Measurements from ENCODE around the gene IQCC.
A peak's percentile ranks its signal among the peaks of the same experiment; 100 is the strongest.
"Not testable (repeated sequence)": the region's sequence is repeated elsewhere in the genome, so short reads cannot be mapped to it uniquely, and the experiment has no call there.

The IQCC gene

DNA sequence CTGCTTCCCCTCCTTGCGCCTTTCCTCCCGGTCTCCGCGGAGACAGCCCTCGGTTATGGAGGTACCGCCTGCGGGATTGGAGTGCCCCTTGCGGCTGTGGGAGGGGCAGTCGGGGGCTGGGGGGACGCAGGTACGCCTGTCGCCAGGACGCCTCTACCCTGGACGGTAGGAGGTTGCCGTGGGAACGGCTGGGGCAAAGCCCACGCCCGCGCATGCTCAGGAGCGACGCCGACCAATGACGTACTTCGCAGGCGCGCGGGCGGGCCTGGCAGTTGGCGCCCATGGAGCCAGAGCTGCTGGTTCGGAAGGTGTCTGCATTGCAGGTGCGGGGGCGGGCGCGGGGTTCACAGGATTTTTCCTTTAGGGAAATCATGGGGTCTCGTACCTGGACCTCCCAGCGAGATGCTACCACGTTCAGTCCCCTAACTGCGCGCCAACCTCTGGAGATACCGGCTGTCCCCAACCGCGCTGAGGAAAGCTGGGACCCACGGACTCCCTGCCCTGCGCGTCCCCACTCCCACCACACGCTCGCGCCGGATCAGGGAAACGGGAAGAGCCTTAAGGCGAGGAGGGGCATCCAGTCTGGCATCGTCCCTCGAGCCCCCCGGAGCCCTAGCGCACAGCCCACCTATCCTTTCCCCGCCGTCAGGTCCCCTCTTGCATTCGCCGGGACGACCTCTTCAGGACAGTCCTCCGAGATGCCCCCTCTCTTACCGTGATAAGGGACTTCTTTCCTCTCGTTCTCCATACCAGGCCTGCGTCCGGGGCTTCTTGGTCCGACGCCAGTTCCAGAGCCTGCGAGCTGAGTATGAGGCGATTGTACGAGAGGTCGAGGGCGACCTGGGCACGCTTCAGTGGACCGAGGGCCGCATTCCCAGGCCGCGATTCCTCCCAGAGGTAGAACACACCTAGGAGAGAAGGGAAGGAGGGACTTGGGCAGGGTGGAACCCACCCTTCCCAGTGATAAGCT is at the start of gene IQCC:
TSS of gene IQCC (plus strand) at position 271 of the 970 bp plus-strand sequence. CDS start at position 282, 11 bp downstream.
- DNase-seq = peak; percentile 85 to 89

DNA sequence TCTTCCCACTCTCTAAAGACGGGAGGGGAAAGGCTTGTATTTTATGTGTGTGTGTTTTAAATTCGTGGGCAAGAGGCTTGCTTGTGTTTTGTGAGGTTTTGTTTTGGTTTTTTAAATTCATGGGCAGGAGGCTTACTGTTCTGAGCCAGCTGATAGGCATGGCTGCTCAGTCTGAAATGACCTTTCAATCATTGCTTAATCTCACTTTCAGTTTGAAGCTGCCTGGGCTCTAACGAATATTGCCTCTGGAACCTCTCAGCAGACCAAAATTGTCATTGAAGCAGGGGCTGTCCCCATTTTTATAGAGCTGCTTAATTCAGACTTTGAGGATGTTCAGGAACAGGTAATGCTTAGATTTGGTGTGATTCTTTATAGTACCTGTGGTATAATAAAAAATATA is 46.3 kb upstream of the IQCC start:
- no peak for DNase-seq

DNA sequence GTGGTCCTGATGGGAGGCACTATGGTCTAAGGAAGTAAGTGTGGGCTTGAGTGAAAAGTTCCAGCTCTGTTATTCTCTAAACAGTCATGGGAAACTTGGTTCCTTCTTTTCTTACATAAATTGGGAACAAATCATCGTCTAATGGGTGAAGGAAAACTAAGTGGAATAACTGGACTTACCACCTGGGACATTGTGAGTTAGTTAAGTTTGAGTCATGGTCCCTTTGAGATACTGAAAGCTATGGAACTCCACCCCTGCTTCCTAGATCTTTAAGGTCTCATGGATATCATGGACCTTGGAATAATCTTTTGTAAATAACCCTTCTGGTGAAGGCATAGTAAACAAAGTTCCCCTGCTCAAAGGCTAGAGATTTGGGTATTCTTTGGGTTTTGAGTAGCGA is 42.1 kb upstream of the IQCC start:
- no peak for DNase-seq

DNA sequence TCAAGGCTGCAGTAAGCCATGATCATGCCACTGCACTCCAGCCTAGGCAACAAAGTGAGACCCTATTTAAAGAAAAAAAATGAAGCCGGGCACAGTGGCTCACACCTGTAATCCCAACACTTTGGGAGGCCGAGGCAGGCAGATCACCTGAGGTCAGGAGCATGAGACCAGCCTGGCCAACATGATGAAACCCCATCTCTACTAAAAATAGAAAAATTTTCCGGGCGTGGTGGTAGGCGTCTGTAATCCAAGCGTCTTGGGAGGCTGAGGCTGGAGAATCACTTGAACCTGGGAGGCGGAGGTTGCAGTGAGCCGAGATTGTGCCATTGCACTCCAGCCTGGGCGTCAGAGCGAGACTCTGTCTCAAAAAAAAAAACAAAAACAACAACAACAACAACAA is 39.8 kb upstream of the IQCC start:
- not testable (repeated sequence) for DNase-seq

DNA sequence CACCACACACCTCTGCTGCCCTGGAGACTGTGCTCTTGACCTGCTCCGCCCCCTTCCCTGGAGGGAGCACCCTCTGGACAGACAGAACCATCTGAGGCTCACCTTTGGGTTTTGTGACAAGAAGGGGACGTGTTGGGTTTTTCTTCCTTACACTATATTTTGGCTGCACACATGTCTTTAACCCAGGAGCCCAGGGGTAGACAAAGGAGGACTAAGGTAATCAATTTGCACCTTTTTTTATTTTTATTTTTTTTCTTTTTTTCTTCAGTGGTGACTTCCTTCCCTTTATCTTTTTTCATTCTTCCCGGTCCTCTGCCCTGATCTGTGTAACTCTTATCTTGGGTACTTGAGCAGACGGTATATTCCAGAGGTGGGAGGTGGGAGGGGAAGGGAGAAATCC is 34.5 kb upstream of the IQCC start:
- DNase-seq = no peak

DNA sequence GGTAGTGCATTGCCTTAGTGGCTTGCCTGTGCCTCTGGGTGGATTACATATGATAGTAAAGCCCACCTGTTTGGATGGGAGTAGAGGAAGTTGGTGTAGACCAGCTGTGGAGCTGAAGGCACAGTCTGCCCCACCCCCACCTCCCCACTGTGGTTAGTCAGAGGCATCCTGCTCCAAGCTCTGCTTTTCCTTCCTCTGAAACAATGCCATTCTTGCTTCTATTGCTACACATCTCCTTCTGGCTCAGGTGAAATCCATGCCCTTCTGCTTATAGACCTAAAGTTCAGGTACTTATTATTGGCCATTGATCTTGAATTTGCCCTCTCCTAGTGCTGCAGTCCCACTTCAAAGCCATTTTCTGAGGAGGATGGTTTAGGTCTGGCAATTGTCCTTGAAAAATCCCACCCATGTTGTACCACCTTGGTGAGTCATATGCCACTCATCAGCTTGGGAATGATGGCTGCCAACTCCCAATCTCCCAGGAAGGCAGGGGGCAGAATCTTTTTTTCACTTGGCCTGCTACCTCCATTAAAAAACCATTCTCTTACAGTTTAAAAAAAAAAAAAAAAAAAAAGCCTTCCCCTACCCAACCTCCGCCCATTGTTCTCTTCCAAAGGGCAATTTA is 32.7 kb upstream of the IQCC start:
- DNase-seq = no peak

DNA sequence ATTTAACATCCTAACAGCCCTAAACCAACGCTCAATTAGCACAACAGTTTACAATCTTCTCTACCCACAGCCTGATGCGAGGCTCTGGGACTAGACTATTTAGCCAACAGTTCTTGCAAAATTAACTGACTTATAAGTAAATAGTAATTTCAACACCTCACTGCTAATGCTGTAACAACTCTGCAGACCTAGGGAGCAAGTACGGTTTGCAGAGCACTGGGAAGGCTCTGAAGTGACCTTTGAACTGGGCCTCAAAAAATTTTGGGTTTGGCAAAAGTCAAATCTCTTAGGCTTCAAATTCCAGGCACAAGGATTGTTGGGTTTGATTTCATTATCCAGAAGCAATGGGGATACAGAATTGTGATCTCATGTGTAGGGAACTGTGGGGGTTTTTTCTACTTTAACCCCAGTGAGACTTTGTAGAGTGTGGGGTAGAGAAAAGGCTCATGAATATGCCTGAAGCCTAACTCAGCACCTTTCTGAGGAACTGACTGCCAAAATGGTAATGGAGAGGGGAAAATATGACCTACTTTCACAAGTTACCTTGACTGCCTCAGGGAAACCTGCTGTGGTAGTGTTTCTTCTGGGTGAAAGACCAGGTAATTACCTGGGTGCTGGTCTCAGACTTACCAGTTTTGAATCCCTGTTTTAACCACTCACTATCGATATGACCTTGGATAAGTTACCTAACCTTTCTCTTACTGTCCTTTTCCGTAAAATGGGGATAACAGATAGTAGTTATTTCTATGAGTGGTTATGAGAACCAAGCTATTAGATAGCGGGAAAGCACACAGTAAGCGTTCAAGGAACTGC is 26.9 kb upstream of the IQCC start:
- DNase-seq = no peak

DNA sequence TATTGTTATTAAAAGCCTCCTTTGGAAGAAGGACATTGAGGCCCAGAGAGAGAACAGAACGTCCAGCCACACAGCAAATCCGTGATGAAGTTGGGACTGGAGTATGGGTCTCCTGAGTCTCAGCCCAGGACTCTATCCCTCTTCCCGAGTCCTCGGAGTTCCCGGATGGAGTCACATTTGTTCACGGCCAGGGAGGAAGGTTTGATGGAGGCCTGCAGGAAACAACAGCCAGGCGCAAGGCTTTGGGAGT is 26.4 kb upstream of the IQCC start:
- DNase-seq = no peak

DNA sequence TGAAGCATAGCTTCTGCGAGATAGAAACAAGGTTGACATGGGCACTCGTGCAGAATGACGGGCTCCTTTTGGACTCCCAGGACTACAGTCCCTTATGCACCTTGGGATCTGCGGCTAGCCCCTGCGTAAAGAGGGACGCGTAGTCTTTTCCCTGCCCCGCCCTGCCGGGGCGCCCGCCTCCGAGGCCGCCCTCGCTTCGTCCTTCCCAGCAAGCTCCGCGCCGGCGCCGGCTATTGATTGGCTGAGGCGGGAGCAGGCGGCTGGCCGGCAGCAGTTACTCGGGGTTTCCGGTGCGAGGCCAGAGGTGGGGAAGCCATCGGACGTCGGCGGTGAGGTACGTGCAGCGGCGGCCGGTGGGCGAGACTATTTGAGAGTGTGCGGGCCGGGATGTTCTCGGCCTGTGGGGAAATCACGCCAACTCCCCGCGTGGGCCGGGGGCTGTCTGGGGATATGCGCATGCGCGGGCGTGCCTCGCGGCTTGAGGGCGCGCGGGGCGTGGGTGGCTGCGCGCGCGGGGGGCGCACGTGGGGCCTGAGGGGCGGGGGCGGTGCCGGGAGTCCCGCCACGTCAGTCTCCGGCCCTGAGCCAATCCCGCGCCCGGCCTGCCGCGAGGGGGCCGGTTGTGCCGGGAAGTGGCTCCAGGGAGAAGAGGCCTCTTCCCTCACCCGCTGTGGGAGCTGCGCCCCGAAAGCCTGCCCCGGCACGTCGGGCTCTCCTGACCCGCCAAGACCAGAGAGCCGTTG is 25.9 kb upstream of the IQCC start, which contains the start of gene TXLNA:
TSS of gene TXLNA (plus strand) at position 233 of the 743 bp plus-strand sequence. CDS start 671 bp downstream, outside the sequence.
- DNase-seq = peak; percentile 92 to 94

DNA sequence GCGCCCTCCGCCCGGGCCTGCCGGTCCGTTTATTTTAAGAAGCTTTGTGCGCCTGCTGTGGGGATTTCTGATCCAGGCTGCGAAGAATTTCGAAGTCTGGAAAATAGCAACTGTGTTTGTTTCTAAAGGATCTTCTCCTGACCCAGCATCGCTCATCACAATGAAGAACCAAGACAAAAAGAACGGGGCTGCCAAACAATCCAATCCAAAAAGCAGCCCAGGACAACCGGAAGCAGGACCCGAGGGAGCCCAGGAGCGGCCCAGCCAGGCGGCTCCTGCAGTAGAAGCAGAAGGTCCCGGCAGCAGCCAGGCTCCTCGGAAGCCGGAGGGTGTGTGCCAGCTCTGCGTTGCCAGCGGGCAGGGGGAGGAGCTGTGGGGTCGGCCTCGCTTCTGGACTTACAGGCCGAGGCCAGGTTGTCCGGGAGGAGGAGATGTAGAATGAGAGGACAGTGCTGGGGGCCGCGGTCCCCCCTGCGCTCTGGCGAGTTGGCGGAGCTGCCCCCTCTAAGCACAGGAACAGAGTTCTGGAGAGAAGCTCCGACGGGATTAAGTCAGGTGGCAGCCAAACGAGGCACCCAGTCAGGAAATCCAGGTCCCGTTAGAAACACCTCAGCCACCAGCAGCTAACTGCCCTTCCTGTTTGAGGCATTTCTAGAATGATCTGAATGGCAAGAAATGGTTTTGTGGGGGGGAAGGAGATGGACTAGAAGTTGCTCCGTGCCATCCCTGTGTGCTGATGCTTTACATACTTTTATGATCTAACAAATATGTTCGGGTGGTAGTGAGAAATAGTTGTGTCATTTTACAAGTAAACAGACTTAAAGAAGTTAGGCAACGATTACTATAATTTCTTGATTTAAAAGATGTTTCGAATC is 25.0 kb upstream of the IQCC start:
- peak; percentile 41 to 49 for DNase-seq

DNA sequence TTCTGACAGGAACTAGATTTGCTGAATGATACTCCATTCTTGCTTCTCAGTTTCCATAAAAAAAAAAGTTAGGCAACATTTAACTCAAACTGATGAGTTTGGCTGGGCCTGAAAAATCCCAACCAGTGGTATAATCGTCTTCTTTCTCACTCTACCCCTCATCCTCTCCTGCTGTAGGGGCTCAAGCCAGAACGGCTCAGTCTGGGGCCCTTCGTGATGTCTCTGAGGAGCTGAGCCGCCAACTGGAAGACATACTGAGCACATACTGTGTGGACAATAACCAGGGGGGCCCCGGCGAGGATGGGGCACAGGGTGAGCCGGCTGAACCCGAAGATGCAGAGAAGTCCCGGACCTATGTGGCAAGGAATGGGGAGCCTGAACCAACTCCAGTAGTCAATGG is 24.4 kb upstream of the IQCC start:
- no peak for DNase-seq

DNA sequence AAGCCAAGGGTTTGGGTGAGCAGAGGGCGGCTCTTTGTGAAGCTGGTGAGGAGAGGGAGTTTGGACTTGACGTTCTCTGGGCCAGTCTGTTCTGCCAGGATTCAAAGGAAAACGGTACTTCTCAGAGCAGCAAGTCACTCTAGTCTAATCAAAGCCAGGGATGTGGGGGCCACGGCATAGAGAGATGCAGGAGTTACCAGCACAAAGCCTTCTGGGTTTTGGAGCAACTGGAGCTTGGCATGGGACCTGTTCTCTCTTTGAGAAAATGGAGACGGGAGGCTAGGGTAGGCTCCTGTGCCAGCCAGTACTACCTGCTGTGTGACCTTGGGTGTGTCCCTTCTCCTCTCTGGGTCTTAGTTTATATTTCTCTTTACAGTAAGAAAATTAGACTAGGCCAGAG is 23.9 kb upstream of the IQCC start:
- DNase-seq = no peak

DNA sequence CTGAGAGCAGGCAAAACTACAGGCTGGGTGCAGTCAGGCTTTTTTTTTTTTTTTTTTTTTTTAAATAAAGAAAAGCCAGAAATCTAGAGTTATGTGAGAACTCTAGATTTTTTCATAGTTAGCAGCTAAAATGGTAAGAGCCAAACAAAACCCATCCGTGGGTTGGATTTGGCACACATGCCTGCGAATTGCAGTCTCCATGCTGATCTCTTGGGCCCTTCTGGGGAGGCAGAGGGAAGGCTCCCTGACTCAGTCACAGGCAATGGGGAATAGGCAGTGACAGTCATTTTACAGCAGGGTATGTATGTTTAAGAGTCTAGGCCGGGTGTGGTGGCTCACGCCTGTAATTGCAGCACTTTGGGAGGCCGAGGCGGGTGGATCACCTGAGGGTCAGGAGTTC is 23.4 kb upstream of the IQCC start:
- DNase-seq = no peak

DNA sequence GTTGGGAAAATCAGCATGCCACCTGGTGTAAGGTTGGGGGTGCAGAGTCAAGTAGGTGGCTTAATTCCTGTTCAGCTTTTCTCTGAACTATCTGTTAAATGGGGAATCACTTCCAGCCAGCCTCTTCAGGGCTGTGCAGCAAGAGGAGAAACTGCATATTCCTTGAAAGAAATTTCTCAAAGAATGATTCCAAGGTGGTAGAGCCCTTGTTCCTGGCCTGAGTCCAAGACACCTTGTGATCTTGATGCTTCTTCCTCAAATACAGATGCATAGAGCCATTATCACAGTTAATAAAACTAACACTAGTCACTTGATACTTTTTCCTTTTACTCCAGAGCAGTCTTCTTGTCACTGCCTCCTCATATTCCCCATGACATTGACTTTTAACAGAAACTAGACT is 20.8 kb upstream of the IQCC start:
- DNase-seq = no peak

DNA sequence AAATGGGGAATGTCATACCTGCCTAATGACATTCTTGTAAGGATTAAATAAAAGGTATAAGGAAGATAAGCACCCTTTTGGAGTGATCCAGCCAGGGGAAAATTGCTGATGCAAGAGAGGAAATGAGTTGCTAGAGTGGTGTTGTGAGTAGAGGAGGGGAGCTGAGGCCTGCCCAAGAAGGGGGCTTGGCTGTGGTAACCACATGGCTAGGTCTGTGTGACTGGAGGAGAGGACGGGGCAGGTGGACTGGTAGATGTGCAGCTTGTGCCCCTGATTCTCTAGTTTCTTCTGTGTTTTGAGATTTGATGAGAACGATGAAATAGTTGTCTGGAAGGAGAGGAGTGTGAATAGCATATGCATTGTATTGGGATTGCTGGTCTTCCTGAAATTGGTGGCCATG is 19.4 kb upstream of the IQCC start:
- no peak for DNase-seq

DNA sequence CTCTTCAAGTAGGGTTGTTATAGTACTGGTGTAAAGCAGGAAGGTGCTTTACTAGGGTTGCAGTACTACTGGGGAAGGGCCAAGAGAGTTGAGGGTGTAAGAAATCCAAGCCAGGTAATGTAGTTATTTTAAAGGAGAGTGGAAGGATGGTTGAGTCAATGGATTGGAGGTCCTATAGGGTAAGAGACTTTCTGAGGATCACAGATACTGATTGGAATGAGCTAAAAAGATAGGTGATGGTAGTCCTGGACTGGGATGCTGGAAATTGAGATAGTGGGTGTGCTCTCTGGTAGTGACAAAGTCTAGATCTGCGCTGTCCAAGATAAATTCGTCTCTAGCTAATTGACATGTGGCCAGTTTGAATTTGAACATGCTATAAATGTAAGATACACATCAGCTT is 19.0 kb upstream of the IQCC start:
- DNase-seq = no peak

DNA sequence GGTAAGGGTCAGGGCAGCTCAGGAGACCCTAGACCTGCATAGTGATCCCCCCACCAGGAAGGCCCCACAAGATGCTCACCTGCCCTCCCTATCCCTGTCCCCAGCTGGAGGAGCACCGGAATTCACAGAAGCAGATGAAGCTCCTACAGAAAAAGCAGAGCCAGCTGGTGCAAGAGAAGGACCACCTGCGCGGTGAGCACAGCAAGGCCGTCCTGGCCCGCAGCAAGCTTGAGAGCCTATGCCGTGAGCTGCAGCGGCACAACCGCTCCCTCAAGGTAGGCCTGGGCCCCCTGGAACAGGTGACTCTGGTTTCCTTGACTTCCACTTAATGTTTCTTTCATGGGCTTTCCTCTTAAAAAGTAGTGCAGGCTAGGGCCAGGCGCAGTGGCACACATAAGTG is 17.6 kb upstream of the IQCC start:
- no peak for DNase-seq

DNA sequence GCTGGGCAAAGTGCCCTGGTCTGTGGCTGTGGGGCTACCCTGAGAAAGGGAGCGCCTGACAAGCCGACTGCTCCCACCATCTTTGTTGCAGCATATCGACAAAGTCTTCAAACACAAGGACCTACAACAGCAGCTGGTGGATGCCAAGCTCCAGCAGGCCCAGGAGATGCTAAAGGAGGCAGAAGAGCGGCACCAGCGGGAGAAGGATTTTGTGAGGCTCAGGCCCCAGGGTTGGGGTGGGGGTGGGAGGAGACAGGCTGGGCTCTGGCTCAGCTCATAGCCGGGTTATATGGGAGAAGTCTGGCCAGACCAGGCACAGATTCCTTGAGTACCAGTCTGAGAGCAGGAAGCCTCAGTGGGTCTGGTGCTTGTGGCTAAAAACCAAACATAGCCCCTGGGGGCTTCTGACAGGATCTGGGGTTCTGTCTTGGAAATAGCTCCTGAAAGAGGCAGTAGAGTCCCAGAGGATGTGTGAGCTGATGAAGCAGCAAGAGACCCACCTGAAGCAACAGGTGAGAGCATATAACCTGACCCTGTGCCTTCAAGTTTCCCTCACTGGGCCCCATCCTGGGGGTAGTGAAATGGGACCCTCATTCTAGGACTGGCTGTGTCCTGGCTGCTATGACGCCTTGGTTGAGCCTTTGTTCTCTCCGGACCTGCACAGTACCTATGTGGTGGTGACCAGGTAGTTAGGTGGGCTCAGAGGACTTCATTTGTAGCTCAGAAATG is 13.1 kb upstream of the IQCC start:
- DNase-seq = no peak

DNA sequence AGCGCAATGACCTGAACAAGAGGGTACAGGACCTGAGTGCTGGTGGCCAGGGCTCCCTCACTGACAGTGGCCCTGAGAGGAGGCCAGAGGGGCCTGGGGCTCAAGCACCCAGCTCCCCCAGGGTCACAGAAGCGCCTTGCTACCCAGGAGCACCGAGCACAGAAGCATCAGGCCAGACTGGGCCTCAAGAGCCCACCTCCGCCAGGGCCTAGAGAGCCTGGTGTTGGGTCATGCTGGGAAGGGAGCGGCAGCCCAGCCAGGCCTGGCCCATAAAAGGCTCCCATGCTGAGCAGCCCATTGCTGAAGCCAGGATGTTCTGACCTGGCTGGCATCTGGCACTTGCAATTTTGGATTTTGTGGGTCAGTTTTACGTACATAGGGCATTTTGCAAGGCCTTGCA is 10.5 kb upstream of the IQCC start:
- no peak for DNase-seq

DNA sequence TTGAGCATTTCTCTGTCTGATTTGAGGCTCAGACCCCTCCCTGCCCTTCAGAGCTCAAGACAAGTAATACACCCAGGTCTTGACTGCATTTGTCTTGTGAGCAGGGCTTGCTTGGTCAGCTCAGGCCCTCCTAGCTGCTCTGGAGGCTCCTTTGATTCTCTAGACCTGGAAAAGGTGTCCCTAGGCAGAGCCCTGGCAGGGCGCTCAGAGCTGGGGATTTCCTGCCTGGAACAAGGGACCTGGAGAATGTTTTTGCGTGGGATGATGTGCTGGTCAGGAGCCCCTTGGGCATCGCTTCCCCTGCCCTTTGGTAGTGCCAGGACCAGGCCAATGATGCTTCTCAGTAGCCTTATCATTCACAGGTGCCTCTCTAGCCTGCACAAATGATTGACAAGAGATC is 9.9 kb upstream of the IQCC start:
- DNase-seq = no peak

Measured in activated CD4-positive, alpha-beta T cell treated with anti-CD3 and anti-CD28 coated beads, Interleukin-2, amount 50 U/mL, for 48 hours (primary cell).